ENCODE data around the gene TMED1. TPM values are rescaled to one million over a fixed set of nuclear protein-coding genes. Genes with fewer than 3 reads are reported as not detected.

TMED1 gene
- total and polyA plus RNA-seq, 2 of the 4 experiments (the other 2 are of a cell fraction): 37.6 to 41.4 TPM

DNA sequence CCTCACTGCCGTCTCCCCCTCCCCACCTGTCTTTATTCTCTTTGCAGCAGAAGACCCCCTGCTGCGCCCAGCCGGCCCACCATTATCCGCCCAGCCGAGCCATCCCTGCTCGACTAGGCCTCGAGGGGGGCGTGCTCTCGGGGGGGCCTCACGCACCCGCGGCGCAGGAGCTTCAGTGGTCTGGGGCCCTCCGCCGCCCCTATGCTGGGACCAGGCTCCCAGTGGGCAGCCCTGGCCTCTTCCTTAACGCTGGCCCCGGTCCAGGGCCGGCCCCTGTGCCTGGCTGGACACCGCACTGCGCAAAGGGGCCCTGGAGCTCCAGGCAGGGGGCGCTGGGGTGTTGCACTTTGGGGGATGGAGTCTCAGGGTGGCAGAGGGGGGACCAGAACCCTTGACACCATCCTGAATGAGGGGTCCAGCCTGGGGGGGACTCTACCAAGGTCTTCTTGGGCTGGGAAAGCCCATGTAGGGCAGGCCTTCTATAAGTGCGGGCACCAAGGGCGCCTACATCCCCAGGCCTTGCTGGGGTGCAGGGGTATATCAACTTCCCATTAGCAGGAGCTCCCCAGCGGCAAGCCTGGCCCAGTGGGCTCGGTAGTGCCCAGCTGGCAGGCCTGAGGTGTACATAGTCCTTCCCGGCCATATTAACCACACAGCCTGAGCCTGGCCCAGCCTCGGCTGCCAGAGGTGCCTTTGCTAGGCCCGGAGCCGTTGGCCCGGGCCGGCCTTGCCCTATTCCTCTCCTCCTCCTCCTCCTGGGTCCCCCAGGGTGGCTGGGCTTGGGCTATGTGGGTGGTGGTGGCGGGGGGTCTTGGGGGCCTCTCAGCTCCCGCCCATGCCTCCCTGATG is 4.9 kb downstream of the TMED1 start:
- dilution Hi-C loops (cut with HindIII; ENCODE audit: low sequenced_read_pairs, unreplicated experiment) (no loop called here), in situ Hi-C loops (cut with MboI; ENCODE audit: low sequenced_read_pairs) (no loop called here), intact Hi-C loops (cut with micrococcal nuclease) (no loop called here)
- Histone ChIP-seq H3K56ac (ENCODE audit: extremely low read depth, insufficient read depth, low read length) (no peak overlapping the region), H3K14ac (replicated peaks; ENCODE audit: low read depth, low read length) (no peak overlapping the region), H3K27ac (ENCODE audit: insufficient read depth, low read length) (no peak overlapping the region), H4K8ac (ENCODE audit: low read depth in 2 of 2, low read length in 2 of 2) (no peak overlapping the region), H3K4ac (ENCODE audit: low read depth, low read length) (no peak overlapping the region), H3K27me3 (ENCODE audit: control insufficient read depth, insufficient read depth, low read length) (no peaks in the 10 kb centered on the region), H2BK120ac (ENCODE audit: low read depth, low read length) (no peak overlapping the region), H2AFZ (replicated peaks; ENCODE audit: low read length, poor library complexity) (no peak overlapping the region), H3K4me2 (ENCODE audit: low read depth, low read length) (no peak overlapping the region), H3K4me1 (ENCODE audit: control insufficient read depth, insufficient read depth, low read length) (peaks cover 4% of the 10 kb centered on the region; the same call in 1 of the 2 replicates), H2BK20ac (ENCODE audit: low read depth, low read length) (no peak overlapping the region), H3K4me3 (ENCODE audit: insufficient read depth, low read depth, low read length) (no peak overlapping the region), H3K18ac (ENCODE audit: low read depth, low read length) (no peak overlapping the region), H3K79me1 (ENCODE audit: low read depth in 1 of 2, low read length in 2 of 2) (peaks cover 6 to 9% of the 10 kb centered on the region in 2 experiments; a peak in 3 of 4 replicates), H2BK5ac (ENCODE audit: low read depth, low read length, poor library complexity, severe bottlenecking) (no peak overlapping the region), H3K9me1 (ENCODE audit: insufficient read depth, low read length) (peaks cover 7% of the 10 kb centered on the region; the same call in 1 of the 2 replicates), H2BK15ac (ENCODE audit: low read depth, low read length) (no peak overlapping the region), H4K5ac (ENCODE audit: low read depth, low read length) (no peak overlapping the region), H3K9ac (ENCODE audit: low read depth, low read length) (no peak overlapping the region), H3K9me3 (ENCODE audit: control insufficient read depth, insufficient read depth, low read length) (no peaks in the 10 kb centered on the region), H3K36me3 (ENCODE audit: control insufficient read depth, insufficient read depth, low read length) (peaks cover 52% of the 10 kb centered on the region), H4K91ac (ENCODE audit: insufficient read depth, low read depth, low read length) (no peak overlapping the region), H3K23ac (ENCODE audit: low read depth, low read length) (no peak overlapping the region), H2AK5ac (ENCODE audit: low read depth, low read length) (no peak overlapping the region), H4K20me1 (ENCODE audit: insufficient read depth, low read length) (no peaks in the 10 kb centered on the region; the same call in 1 of the 2 replicates), H2AK9ac (replicated peaks; ENCODE audit: low read depth, low read length, poor library complexity) (no peak overlapping the region)
- ChIA-PET CTCF (no interaction called here), POLR2A (ENCODE audit: unreplicated experiment) (no interaction called here)
- TSS peak; percentile 84 for BruUV-seq (replicated peaks)
- TF ChIP-seq FOS (IDR thresholded peaks at IDR 0.05; ENCODE audit: low read depth, low read length): no peak
- TF ChIP-seq POLR2A (IDR thresholded peaks at IDR 0.05; ENCODE audit: low read depth, low read length): no peak
- TF ChIP-seq MXI1 (IDR thresholded peaks at IDR 0.05; ENCODE audit: borderline replicate concordance, low read depth, low read length): no peak
- TF ChIP-seq, protein P1, sequence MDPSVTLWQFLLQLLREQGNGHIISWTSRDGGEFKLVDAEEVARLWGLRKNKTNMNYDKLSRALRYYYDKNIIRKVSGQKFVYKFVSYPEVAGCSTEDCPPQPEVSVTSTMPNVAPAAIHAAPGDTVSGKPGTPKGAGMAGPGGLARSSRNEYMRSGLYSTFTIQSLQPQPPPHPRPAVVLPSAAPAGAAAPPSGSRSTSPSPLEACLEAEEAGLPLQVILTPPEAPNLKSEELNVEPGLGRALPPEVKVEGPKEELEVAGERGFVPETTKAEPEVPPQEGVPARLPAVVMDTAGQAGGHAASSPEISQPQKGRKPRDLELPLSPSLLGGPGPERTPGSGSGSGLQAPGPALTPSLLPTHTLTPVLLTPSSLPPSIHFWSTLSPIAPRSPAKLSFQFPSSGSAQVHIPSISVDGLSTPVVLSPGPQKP (IDR thresholded peaks at IDR 0.05; ENCODE audit: borderline replicate concordance, low read depth, low read length): no peak
- TF ChIP-seq CEBPB (IDR thresholded peaks at IDR 0.05; ENCODE audit: low read depth, low read length): no peak
- TF ChIP-seq, protein P2, sequence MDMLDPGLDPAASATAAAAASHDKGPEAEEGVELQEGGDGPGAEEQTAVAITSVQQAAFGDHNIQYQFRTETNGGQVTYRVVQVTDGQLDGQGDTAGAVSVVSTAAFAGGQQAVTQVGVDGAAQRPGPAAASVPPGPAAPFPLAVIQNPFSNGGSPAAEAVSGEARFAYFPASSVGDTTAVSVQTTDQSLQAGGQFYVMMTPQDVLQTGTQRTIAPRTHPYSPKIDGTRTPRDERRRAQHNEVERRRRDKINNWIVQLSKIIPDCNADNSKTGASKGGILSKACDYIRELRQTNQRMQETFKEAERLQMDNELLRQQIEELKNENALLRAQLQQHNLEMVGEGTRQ (IDR thresholded peaks at IDR 0.05; ENCODE audit: low read depth, low read length): no peak
- TF ChIP-seq CHD1 (IDR thresholded peaks at IDR 0.05; ENCODE audit: low read depth, low read length): no peak
- TF ChIP-seq SMC3 (IDR thresholded peaks at IDR 0.05; ENCODE audit: low read depth, low read length): no peak
- no peak for TF ChIP-seq RFX5 (IDR thresholded peaks at IDR 0.05; ENCODE audit: low read depth, low read length)
- TF ChIP-seq BHLHE40 (IDR thresholded peaks at IDR 0.05; ENCODE audit: low read depth, low read length): no peak
- TF ChIP-seq MAFK (IDR thresholded peaks at IDR 0.05; ENCODE audit: low read depth, low read length): no peak
- no peak for TF ChIP-seq RCOR1 (IDR thresholded peaks at IDR 0.05; ENCODE audit: insufficient replicate concordance, low read length)
- ATAC-seq (ENCODE audit: low read depth) (no peak), DNase-seq (no peak)
- 92% methylated on average over 15 of the region's 33 CpGs; no CpG with 5 or more reads in 1 of the 2 experiments for WGBS, 2 experiments (ENCODE audit: extremely low coverage in 2 of 2, insufficient read length in 1 of 2)
